ENCODE results near the gene CYP26B1. TPM values are rescaled to one million over a fixed set of nuclear protein-coding genes. Genes with fewer than 3 reads are reported as not detected.

The CYP26B1 gene
- total and polyA plus RNA-seq, 2 of the 8 experiments (the other 6 are each of a cell fraction or from before 2014, with no cell fraction given): 0.06 to 0.69 TPM

- TF ChIP-seq, protein P1, sequence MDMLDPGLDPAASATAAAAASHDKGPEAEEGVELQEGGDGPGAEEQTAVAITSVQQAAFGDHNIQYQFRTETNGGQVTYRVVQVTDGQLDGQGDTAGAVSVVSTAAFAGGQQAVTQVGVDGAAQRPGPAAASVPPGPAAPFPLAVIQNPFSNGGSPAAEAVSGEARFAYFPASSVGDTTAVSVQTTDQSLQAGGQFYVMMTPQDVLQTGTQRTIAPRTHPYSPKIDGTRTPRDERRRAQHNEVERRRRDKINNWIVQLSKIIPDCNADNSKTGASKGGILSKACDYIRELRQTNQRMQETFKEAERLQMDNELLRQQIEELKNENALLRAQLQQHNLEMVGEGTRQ (IDR thresholded peaks at IDR 0.05; ENCODE audit: low read length): no peak
- TF ChIP-seq TAF7 (optimal IDR thresholded peaks at IDR 0.05; ENCODE audit: borderline replicate concordance, low read depth, low read length): no peak
- no peak for TF ChIP-seq HDAC6 (IDR thresholded peaks at IDR 0.05; ENCODE audit: low read depth, low read length)
- TF ChIP-seq SIRT6 (IDR thresholded peaks at IDR 0.05; ENCODE audit: low read length): no peak
- TF ChIP-seq KDM4A (IDR thresholded peaks at IDR 0.05; ENCODE audit: low read depth, low read length, severe bottlenecking): peak; percentile 30
- TF ChIP-seq SP2 (IDR thresholded peaks at IDR 0.05; ENCODE audit: low read length): no peak
- no peak for TF ChIP-seq SAP30 (IDR thresholded peaks at IDR 0.05; ENCODE audit: insufficient read depth, insufficient replicate concordance, low read length)
- no peak for TF ChIP-seq SP4 (IDR thresholded peaks at IDR 0.05; ENCODE audit: low read length)
- TF ChIP-seq, protein P2, sequence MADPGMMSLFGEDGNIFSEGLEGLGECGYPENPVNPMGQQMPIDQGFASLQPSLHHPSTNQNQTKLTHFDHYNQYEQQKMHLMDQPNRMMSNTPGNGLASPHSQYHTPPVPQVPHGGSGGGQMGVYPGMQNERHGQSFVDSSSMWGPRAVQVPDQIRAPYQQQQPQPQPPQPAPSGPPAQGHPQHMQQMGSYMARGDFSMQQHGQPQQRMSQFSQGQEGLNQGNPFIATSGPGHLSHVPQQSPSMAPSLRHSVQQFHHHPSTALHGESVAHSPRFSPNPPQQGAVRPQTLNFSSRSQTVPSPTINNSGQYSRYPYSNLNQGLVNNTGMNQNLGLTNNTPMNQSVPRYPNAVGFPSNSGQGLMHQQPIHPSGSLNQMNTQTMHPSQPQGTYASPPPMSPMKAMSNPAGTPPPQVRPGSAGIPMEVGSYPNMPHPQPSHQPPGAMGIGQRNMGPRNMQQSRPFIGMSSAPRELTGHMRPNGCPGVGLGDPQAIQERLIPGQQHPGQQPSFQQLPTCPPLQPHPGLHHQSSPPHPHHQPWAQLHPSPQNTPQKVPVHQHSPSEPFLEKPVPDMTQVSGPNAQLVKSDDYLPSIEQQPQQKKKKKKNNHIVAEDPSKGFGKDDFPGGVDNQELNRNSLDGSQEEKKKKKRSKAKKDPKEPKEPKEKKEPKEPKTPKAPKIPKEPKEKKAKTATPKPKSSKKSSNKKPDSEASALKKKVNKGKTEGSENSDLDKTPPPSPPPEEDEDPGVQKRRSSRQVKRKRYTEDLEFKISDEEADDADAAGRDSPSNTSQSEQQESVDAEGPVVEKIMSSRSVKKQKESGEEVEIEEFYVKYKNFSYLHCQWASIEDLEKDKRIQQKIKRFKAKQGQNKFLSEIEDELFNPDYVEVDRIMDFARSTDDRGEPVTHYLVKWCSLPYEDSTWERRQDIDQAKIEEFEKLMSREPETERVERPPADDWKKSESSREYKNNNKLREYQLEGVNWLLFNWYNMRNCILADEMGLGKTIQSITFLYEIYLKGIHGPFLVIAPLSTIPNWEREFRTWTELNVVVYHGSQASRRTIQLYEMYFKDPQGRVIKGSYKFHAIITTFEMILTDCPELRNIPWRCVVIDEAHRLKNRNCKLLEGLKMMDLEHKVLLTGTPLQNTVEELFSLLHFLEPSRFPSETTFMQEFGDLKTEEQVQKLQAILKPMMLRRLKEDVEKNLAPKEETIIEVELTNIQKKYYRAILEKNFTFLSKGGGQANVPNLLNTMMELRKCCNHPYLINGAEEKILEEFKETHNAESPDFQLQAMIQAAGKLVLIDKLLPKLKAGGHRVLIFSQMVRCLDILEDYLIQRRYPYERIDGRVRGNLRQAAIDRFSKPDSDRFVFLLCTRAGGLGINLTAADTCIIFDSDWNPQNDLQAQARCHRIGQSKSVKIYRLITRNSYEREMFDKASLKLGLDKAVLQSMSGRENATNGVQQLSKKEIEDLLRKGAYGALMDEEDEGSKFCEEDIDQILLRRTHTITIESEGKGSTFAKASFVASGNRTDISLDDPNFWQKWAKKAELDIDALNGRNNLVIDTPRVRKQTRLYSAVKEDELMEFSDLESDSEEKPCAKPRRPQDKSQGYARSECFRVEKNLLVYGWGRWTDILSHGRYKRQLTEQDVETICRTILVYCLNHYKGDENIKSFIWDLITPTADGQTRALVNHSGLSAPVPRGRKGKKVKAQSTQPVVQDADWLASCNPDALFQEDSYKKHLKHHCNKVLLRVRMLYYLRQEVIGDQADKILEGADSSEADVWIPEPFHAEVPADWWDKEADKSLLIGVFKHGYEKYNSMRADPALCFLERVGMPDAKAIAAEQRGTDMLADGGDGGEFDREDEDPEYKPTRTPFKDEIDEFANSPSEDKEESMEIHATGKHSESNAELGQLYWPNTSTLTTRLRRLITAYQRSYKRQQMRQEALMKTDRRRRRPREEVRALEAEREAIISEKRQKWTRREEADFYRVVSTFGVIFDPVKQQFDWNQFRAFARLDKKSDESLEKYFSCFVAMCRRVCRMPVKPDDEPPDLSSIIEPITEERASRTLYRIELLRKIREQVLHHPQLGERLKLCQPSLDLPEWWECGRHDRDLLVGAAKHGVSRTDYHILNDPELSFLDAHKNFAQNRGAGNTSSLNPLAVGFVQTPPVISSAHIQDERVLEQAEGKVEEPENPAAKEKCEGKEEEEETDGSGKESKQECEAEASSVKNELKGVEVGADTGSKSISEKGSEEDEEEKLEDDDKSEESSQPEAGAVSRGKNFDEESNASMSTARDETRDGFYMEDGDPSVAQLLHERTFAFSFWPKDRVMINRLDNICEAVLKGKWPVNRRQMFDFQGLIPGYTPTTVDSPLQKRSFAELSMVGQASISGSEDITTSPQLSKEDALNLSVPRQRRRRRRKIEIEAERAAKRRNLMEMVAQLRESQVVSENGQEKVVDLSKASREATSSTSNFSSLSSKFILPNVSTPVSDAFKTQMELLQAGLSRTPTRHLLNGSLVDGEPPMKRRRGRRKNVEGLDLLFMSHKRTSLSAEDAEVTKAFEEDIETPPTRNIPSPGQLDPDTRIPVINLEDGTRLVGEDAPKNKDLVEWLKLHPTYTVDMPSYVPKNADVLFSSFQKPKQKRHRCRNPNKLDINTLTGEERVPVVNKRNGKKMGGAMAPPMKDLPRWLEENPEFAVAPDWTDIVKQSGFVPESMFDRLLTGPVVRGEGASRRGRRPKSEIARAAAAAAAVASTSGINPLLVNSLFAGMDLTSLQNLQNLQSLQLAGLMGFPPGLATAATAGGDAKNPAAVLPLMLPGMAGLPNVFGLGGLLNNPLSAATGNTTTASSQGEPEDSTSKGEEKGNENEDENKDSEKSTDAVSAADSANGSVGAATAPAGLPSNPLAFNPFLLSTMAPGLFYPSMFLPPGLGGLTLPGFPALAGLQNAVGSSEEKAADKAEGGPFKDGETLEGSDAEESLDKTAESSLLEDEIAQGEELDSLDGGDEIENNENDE (IDR thresholded peaks at IDR 0.05; ENCODE audit: insufficient replicate concordance, low read length): no peak
- TF ChIP-seq PHF8 (conservative IDR thresholded peaks at IDR 0.05; ENCODE audit: low read depth, low read length): no peak
These were observed at the start of gene CYP26B1 (continued) for GRCh38 chr2:72147303-72147971.

Data from H1 (cell line).